ENCODE measurements around the gene CABP4. TPM values are rescaled to one million over a fixed set of nuclear protein-coding genes. Genes with fewer than 3 reads are reported as not detected.

Gene CABP4
- total RNA-seq, 1 donor, result not detected

DNA sequence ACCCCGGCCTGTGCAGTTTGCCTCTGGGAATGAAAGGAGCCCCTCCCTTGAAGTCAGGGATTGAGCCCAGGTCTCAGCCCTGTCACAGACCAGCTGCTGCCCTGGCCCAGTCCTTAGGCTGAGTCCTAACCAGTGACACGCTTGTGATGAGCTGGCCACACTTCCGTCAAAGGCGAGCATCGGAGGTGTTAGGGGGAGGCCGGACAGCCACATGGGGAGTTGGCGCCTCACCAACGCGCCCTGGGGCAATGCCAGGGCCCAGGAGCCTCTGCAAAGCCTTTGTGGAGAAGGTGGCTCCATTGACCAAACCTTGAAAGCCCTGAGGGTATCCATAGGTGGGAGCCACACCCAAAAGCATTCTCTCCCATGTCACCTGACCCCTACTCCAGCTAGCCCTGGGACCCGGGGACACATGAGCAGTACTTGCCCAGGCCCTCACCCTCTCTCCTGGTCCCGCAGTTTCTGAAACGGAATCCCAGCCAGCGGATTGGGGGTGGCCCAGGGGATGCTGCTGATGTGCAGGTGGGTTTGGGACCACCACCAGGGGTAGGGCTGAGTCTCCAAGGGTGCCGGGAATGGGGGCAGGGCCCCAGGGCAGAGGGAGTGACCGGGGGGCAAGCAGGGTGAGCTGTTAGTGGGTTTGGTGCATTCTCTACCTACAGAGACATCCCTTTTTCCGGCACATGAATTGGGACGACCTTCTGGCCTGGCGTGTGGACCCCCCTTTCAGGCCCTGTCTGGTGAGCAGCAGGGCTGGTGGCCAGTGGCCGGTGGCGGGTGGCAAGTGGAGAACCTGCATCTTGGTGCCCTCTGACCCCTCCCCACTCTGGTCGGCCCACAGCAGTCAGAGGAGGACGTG lies 21.4 kb upstream of the CABP4 start:
- Histone ChIP-seq H4K20me1 (ENCODE audit: insufficient read depth, low read length) (no peaks in the 10 kb centered on the region), H3K4me2 (ENCODE audit: insufficient read depth, low read length) (no peak overlapping the region), H3K4me3 (ENCODE audit: insufficient read depth, low read length) (no peak overlapping the region), H3K27ac (ENCODE audit: low read depth, low read length) (no peak overlapping the region), H2AFZ (ENCODE audit: low read length) (no peak overlapping the region), H3K27me3 (ENCODE audit: insufficient read depth, low read length) (no peaks in the 10 kb centered on the region), H3K36me3 (ENCODE audit: insufficient read depth, low read length) (peaks cover 37% of the 10 kb centered on the region), H3K4me1 (ENCODE audit: insufficient read depth, low read length) (peaks cover 8% of the 10 kb centered on the region), H3K79me2 (ENCODE audit: insufficient read depth, low read length) (peaks cover 21% of the 10 kb centered on the region), H3K9me3 (ENCODE audit: low read depth, low read length) (no peaks in the 10 kb centered on the region)
- peak; percentile 85 for DNase-seq (ENCODE audit: insufficient read length, low spot score, missing footprints)
- TF ChIP-seq CTCF (IDR thresholded peaks at IDR 0.05; ENCODE audit: extremely low read depth, low read depth, low read length), result no peak

DNA sequence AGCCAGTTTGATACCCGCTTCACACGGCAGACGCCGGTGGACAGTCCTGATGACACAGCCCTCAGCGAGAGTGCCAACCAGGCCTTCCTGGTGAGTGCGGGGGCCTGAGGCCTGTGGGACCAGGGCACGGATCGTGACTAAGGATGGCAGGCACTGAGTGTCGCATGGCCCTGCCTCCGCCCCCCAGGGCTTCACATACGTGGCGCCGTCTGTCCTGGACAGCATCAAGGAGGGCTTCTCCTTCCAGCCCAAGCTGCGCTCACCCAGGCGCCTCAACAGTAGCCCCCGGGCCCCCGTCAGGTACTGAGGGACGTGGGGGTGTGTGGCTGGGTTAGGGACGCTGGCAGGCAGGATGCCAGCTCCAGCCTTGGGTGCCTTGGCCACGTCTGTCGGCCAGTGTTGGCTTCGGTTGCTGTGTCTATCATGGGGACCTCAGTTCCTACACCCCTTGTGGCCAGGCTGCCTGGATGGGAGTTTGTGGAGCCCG lies 20.7 kb upstream of the CABP4 start:
- H3K9me3 ChIP-seq (ENCODE audit: low read depth, low read length), result no peaks in the 10 kb centered on the region
- TF ChIP-seq CTCF (IDR thresholded peaks at IDR 0.05; ENCODE audit: extremely low read depth, low read depth, low read length), result no peak
- H2AFZ ChIP-seq (ENCODE audit: low read length), result no peak overlapping the region
- H3K4me2 ChIP-seq (ENCODE audit: insufficient read depth, low read length), result no peak overlapping the region
- no peaks in the 10 kb centered on the region for H4K20me1 ChIP-seq (ENCODE audit: insufficient read depth, low read length)
- no peak overlapping the region for H3K27ac ChIP-seq (ENCODE audit: low read depth, low read length)
- H3K4me1 ChIP-seq (ENCODE audit: insufficient read depth, low read length), result peaks cover 2% of the 10 kb centered on the region
- peaks cover 14% of the 10 kb centered on the region for H3K79me2 ChIP-seq (ENCODE audit: insufficient read depth, low read length)
- H3K27me3 ChIP-seq (ENCODE audit: insufficient read depth, low read length), result no peaks in the 10 kb centered on the region
- no peak overlapping the region for H3K4me3 ChIP-seq (ENCODE audit: insufficient read depth, low read length)
- DNase-seq (ENCODE audit: insufficient read length, low spot score, missing footprints), result no peak
- peaks cover 38% of the 10 kb centered on the region for H3K36me3 ChIP-seq (ENCODE audit: insufficient read depth, low read length)

DNA sequence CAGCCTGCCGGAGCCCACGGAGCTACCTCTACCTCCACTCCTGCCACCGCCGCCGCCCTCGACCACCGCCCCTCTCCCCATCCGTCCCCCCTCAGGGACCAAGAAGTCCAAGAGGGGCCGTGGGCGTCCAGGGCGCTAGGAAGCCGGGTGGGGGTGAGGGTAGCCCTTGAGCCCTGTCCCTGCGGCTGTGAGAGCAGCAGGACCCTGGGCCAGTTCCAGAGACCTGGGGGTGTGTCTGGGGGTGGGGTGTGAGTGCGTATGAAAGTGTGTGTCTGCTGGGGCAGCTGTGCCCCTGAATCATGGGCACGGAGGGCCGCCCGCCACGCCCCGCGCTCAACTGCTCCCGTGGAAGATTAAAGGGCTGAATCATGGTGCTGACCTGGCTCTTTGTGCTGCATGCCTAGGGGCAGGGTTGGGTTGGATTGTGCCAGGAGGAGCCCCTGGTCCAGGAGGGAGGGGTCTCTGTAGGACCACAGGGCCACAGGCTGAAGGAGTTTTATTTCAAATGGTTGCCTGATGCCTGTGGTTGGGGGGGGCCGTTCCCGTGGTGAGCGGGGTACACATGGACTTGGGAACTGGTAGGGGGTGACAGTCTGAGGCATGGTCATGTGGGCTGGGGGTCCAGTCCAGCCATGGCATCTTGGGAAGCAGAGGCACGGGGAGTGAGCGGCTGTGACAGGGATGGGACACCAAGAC lies 20.0 kb upstream of the CABP4 start:
- H3K9me3 ChIP-seq (ENCODE audit: low read depth, low read length), result no peaks in the 10 kb centered on the region
- peaks cover 7% of the 10 kb centered on the region for H3K79me2 ChIP-seq (ENCODE audit: insufficient read depth, low read length)
- no peak for DNase-seq (ENCODE audit: insufficient read length, low spot score, missing footprints)
- peaks cover 2% of the 10 kb centered on the region for H4K20me1 ChIP-seq (ENCODE audit: insufficient read depth, low read length)
- H2AFZ ChIP-seq (ENCODE audit: low read length), result no peak overlapping the region
- H3K27me3 ChIP-seq (ENCODE audit: insufficient read depth, low read length), result no peaks in the 10 kb centered on the region
- H3K4me1 ChIP-seq (ENCODE audit: insufficient read depth, low read length), result no peaks in the 10 kb centered on the region
- peaks cover 34% of the 10 kb centered on the region for H3K36me3 ChIP-seq (ENCODE audit: insufficient read depth, low read length)
- no peak for TF ChIP-seq CTCF (IDR thresholded peaks at IDR 0.05; ENCODE audit: extremely low read depth, low read depth, low read length)
- no peak overlapping the region for H3K4me3 ChIP-seq (ENCODE audit: insufficient read depth, low read length)
- no peak overlapping the region for H3K27ac ChIP-seq (ENCODE audit: low read depth, low read length)
- H3K4me2 ChIP-seq (ENCODE audit: insufficient read depth, low read length), result no peak overlapping the region

Measured in osteoblast (primary cell).